Pons (tissue), 1 donor: ENCODE measurements around the gene SALL4.

ENCODE experiments used
- DNase-seq: peaks from one replicate; pipeline ENCODE4 v3.0.0-alpha.2; 2016; ENCODE audit warnings: low spot score

Gene SALL4

DNA sequence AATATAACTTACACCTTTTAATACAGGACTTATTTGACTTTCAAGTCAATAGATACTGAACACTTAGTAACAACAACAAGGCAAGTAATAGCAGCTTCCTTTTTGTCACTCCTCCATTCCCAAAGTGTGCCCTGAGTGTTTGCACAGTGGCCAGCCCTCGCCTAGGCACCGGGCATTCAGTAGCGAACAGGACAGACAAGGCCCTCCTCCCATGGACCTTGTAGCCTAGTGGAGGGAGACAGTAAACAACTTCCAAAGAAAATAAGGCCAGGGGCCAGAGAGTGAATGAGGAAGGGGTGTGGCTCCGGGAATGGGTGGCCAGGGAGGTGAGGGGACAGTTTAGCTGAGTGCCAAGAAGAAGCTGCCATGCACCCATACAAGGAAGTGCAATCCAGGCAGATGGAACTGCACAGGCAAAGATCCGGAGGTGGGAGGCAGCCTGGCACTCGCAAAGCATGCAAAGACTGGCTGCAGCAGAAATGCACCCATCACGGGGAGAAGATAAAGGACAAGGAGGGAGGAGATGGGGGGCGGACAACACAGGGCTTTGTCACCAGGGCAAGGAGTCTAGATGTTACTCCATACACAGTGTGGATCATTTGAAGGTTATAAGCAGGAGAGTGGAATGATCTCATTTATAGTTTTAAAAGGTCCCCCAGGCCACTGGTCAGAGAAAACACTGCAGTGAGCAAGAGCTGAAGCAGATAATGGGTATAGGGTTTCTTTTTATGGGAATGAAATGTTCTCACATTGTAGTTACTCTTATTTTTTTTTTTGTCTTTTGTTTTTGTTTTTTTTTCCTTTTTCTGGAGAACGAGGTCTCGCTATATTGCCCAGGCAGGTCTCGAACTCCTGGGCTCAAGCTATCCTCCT, 66.4 kb downstream of the SALL4 start:
- DNase-seq: no peak

DNA sequence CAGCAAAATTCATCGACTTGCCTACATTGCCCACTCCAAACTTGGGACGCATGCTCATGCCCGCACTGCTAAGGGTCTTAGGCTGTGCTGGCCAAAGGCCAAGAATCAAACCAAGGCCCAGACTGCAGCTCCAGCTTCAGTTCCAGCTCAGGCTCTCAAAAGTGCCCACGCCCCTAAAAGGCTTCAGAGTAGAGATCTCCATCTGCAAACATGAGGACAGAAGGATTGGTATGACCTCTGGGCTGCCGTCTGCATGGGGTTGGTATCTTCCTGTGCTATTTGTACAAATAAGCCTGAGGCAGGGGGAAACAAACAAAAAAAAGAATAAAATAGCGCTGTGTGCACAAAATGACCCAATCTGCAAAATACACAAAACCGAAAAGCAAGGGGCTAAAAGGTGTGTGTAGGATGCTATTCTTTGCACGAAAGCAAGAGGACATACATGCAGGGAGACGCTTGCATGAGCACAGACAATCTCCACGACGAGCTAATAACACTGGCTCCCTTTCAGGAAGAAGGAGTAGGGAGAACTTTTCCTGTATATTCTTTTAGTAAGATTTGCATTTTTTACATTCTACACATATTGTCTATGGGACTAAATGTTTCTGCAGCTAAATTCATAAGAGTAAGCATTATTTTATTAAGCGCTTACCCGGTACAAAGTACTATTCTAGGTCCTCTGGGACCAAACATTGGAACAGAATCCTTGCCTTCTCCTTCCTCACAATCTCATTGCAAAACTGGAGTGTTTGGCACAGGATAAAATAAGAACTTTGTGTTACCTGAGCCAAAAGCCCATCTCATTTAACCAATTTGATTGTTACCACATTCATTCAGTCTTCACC, 67.2 kb downstream of the SALL4 start:
- no peak for DNase-seq

DNA sequence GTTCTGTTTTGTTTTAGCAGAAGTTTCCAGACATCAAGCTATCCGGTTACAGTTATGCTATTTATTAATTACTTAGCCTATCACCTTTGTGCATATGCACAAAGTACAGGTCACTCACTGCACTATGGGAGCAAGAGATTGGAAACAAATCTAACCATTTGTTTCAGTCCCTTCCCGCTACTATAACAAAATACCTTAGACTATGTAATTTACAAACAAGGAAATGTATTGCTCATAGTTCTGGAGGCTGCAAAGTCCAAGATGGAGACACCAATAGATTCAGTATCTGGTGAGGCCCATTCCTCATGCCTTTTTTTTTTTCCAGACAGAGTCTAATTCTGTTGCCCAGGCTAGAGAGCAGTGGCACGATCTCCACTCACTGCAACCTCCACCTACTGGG, 69.3 kb downstream of the SALL4 start:
- no peak for DNase-seq
